ENCODE measurements around the gene NACAD.

NACAD gene

DNA sequence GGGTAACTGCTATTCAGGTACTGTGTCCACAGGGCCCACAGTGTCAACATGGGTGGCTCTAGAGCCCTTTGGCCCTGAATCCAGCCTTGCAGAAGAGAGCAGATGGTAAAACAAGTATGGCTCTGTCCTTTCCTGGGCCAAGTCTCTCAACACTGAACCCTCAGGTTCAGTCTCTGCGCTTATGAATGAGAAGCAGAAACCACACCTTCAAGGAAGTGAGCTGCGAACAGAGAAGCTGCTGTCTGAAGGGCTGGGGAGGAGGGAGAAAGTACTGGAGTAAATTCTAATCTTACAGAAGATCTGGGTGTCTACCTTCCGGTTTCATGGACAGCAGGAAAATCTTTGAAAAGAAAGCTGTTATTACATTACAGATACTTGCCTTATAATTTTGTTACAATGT lies 18.6 kb upstream of the NACAD start:
- H3K4me3 ChIP-seq (replicated peaks in 1 of 2; ENCODE audit: low read depth in 2 of 2, low read length in 2 of 2) = no peak overlapping the region
- TF ChIP-seq, protein P1, sequence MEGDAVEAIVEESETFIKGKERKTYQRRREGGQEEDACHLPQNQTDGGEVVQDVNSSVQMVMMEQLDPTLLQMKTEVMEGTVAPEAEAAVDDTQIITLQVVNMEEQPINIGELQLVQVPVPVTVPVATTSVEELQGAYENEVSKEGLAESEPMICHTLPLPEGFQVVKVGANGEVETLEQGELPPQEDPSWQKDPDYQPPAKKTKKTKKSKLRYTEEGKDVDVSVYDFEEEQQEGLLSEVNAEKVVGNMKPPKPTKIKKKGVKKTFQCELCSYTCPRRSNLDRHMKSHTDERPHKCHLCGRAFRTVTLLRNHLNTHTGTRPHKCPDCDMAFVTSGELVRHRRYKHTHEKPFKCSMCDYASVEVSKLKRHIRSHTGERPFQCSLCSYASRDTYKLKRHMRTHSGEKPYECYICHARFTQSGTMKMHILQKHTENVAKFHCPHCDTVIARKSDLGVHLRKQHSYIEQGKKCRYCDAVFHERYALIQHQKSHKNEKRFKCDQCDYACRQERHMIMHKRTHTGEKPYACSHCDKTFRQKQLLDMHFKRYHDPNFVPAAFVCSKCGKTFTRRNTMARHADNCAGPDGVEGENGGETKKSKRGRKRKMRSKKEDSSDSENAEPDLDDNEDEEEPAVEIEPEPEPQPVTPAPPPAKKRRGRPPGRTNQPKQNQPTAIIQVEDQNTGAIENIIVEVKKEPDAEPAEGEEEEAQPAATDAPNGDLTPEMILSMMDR (IDR thresholded peaks at IDR 0.05; ENCODE audit: low read depth, low read length) = no peak
- DNase-seq (ENCODE audit: low read depth in 2 of 2) = no peak

DNA sequence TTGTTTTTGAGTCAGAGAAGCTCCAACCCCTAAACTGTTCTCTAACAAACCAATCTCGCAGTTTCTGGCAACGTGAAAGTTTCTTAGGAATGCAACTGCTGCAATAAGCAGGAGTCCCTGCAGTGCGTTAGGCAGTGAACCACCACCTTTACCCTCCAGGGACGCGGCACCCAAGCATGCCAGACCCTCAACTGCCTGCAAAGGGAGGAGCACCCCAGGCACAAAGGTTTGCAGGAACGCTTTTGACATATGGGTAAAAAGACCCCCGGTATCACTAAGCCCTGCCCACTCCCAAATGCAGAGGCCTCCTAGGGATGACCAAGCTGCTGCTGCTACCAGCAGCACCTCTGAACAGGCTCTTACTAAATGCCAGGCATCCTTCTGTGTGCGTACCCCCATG lies 18.1 kb upstream of the NACAD start:
- TF ChIP-seq, protein P1 (IDR thresholded peaks at IDR 0.05; ENCODE audit: low read depth, low read length) = no peak
- no peak for DNase-seq (ENCODE audit: low read depth in 2 of 2)
- H3K4me3 ChIP-seq (replicated peaks in 1 of 2; ENCODE audit: low read depth in 2 of 2, low read length in 2 of 2) = no peak overlapping the region

DNA sequence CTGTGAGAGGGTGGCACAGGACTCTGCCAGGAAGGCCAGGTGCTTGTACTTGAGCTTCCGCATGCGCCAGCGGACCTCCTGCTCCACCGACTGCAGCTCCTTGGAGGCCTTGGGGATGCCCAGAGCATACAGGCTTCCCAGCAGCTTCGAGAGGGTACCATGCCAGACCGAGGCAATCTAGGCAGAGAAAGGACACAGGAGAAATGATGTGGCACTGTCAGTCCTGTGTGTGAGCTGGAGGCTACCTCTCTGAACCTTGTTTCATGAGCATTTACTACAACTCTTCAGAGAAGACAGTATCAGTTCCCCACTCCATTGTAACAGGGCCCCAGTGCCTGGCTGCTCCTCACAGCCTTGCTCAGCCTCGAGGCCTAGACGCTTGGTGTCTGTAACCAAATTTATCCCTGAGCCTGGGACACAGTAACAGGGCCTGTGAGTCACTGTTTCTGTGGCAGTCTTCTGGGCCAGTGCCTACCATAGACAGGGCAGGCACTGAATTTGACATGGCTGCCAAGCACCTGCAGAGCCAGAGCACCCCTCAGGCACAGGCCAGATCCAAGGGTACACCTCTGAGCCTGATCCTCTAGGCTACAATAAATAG lies 16.9 kb upstream of the NACAD start:
- TF ChIP-seq, protein P1 (IDR thresholded peaks at IDR 0.05; ENCODE audit: low read depth, low read length) = no peak
- DNase-seq (ENCODE audit: low read depth in 2 of 2) = no peak
- H3K4me3 ChIP-seq (replicated peaks in 1 of 2; ENCODE audit: low read depth in 2 of 2, low read length in 2 of 2) = no peak overlapping the region

DNA sequence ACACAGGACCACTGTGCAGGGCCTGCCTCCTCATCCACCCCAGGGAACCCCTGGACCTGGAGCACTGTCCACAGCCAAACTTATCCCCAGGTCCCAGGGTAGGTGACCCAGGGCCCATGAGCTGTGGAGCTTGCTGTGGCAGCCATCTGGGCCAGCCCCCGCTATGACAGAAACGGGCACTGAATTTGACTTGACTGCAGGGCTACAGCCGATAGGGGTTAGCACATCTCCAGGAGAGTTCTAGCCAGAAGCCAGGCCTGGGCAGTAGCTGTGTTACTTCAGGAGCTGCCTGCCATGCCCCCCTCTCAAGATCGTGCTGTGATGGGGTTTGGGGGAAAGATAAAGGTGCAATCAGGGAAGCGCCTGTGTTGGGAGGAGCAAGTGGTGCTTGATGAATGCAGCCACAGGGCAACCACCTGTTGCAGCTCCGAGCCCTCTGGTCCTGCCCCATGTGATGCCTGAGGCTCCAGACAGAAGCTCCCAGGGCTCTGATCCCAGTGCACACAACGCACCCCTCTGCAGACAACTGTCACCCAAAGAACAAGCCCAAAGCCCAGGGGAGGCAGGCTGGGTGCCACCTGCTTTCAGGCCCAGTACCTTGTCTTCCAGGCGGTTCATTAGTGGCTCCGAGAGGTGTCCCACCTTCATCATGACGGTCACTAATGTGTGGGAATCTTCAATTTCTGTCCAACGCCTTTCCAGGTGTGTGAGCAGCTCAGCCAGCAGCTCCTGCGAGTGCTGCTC lies 16.2 kb upstream of the NACAD start:
- TF ChIP-seq, protein P1 (IDR thresholded peaks at IDR 0.05; ENCODE audit: low read depth, low read length) = no peak
- no peak overlapping the region for H3K4me3 ChIP-seq (replicated peaks in 1 of 2; ENCODE audit: low read depth in 2 of 2, low read length in 2 of 2)
- DNase-seq (ENCODE audit: low read depth in 2 of 2) = no peak

DNA sequence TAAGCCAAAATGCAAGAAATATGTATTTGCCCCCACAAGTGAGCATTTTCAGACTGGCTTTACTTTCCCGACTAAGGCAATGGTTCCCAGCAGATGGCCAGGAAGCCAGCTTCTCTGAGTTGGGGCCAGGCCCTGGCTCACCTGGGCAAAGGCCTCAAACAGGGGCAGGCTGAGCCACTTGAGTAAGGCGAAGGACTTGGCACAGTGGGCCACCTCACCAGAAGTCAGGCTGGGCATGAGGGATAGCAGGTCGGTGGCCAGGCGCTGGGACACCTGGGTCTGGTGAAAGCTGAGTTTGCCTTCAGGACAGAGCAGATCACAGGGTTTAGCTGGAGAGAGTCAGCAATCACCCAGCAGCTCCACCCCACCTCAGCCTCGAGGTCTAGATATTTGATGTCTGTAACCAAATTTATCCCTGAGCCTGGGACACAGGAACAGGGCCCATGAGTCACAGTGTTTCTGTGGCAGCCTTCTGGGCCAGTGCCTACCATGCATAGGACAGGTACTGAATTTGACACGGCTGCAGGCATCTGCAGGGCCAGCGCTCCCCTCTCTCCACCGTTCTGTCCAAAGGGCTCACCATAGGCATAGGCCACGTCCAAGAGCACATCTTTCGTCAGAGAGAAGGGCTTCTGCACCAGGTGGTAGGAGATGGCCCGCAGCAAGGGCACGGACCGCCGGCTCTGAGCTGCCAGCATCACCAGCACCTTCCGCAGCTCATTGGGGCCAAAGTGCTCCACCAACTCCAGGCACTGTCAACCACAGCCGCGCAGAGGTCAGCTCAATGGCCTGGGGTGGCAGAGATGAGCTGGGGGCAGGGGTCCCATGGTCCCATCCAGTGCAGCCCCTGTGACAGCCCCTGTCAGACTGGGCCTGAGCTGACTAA lies 15.4 kb upstream of the NACAD start:
- no peak for DNase-seq (ENCODE audit: low read depth in 2 of 2)
- TF ChIP-seq, protein P1 (IDR thresholded peaks at IDR 0.05; ENCODE audit: low read depth, low read length) = no peak
- no peak overlapping the region for H3K4me3 ChIP-seq (replicated peaks in 1 of 2; ENCODE audit: low read depth in 2 of 2, low read length in 2 of 2)

DNA sequence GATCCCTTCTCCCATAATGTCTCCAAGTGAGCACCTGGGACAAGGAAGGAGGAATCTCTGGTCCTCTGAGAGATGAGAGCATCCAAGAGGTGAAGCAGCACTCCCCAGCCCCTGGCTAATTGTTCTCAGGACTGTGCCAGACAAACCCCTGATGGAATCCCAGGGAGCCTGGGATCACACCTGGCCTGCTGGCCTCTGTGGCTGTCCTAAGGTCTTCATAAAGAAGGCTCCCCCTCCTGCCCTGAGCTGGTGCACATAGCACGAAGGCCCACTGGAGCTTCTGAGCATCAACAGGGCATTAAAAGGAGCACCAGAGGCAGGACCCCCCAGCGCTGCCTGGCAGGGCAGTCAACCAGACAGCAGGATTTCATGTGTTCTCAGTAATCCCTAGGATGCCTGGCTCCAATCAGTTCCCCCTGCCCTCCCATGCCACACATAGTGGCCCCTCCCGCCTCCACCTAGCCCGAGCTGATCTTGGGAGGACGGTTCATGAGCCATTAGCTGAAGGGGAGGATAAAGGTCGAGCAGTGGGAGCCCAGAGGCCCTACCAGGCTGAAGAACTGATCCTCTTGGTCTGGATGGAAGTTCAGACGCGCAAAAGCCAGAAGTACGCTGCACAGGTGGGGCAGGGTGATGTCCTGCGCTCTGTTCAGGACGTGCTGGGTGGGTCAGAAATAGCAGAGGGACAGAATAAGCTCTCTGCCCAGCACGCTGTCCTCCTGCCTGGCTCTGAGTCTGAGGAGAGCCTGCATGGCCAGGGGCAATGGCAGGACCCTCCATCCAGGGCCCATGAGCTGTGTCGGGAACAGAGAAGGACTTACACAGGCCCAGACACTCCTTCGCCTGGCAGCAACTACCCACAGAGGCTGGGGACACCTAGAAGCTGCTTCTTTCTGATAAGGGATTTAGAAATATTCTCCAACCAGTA lies 14.3 kb upstream of the NACAD start:
- DNase-seq (ENCODE audit: low read depth in 2 of 2) = no peak
- TF ChIP-seq, protein P1 (IDR thresholded peaks at IDR 0.05; ENCODE audit: low read depth, low read length) = no peak
- H3K4me3 ChIP-seq (replicated peaks in 1 of 2; ENCODE audit: low read depth in 2 of 2, low read length in 2 of 2) = no peak overlapping the region
